Measurements from ENCODE around the gene CCL4. TPM values are rescaled to one million over a fixed set of nuclear protein-coding genes. Genes with fewer than 3 reads are reported as not detected.
"Not testable (repeated sequence)": the region's sequence is repeated elsewhere in the genome, so short reads cannot be mapped to it uniquely, and the experiment has no call there.

CCL4 gene
- total RNA-seq, 1 experiment from 2014 or later = 7.6 TPM

DNA sequence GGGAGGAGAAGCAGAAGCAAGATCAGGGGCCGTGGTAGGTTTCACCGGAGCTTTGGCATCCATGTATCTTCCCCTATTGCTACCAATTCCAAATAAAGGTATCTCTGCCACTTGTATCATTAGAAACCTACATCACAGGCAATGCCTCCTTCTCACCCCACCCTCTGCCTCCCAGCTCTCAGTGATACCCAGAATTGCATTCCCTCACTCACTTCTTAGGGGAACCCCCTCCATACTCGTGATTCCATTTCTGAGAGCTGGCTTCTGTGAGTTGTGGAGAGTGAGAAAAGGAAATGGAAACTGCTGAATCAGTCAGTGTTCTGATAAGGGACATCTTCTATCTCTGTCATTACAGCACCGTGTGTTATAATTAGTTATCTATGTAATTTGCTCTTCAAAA lies 11.4 kb upstream of the CCL4 start:
- no peaks in the 10 kb centered on the region for H3K9me2 ChIP-seq (replicated peaks; ENCODE audit: insufficient read depth, low read length)
- H3K9me3 ChIP-seq (ENCODE audit: low read length) = no peaks in the 10 kb centered on the region
- no peak overlapping the region for H3K27ac ChIP-seq (ENCODE audit: low read length)
- no peaks in the 10 kb centered on the region for H4K20me1 ChIP-seq (ENCODE audit: insufficient read depth, low read depth, low read length)
- no peak for DNase-seq
- H3K4me2 ChIP-seq (ENCODE audit: low read depth, low read length, poor library complexity, severe bottlenecking) = no peak overlapping the region
- H3K4me1 ChIP-seq (ENCODE audit: low read length) = peaks cover 50% of the 10 kb centered on the region
- H3K4me3 ChIP-seq (ENCODE audit: low read length) = no peak overlapping the region
- H3K79me2 ChIP-seq (ENCODE audit: low read length) = no peaks in the 10 kb centered on the region
- no peaks in the 10 kb centered on the region for H3K27me3 ChIP-seq (ENCODE audit: low read length)
- no peak overlapping the region for H3K9ac ChIP-seq (ENCODE audit: low read length)
- no peak overlapping the region for H2AFZ ChIP-seq (ENCODE audit: low read length)
- H3K36me3 ChIP-seq (ENCODE audit: insufficient read depth, low read length) = no peaks in the 10 kb centered on the region

- H3K4me3 ChIP-seq (ENCODE audit: low read length); H2AFZ ChIP-seq (ENCODE audit: low read length); DNase-seq; H4K20me1 ChIP-seq (ENCODE audit: insufficient read depth, low read depth, low read length); H3K4me2 ChIP-seq (ENCODE audit: low read depth, low read length, poor library complexity, severe bottlenecking); H3K27ac ChIP-seq (ENCODE audit: low read length); H3K36me3 ChIP-seq (ENCODE audit: insufficient read depth, low read length); H3K9me2 ChIP-seq (replicated peaks; ENCODE audit: insufficient read depth, low read length); H3K9me3 ChIP-seq (ENCODE audit: low read length); H3K79me2 ChIP-seq (ENCODE audit: low read length); H3K27me3 ChIP-seq (ENCODE audit: low read length); H3K9ac ChIP-seq (ENCODE audit: low read length): not testable (repeated sequence)
- H3K4me1 ChIP-seq (ENCODE audit: low read length) = peaks cover 50% of the 10 kb centered on the region
Observed at GRCh38 chr17:36092715-36093114, 10.9 kb upstream of the CCL4 start.

DNA sequence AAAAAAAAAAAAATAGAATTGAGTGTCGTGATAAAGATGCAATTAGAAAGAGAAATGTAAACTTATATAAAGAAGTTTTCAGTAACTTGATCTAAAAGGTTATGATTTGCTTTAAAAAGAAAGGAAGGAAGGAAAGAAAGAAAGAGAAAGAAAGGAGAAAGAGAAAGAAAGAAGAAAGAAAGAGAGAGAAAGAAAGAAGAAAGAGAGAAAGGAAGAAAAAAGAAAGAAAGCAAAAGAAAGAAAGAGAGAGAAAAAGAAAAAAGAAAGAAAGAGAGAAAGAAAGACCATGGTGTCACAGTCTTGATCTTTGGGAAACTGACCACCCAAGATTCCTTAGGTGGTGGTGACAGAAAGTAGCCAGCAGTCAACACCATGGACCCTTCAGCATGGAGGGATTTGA lies 9.4 kb upstream of the CCL4 start:
- Histone ChIP-seq H3K27me3 (ENCODE audit: low read length) (no peaks in the 10 kb centered on the region), H3K9me3 (ENCODE audit: low read length) (no peaks in the 10 kb centered on the region), H4K20me1 (ENCODE audit: insufficient read depth, low read depth, low read length) (no peaks in the 10 kb centered on the region), H3K79me2 (ENCODE audit: low read length) (no peaks in the 10 kb centered on the region), H3K4me2 (ENCODE audit: low read depth, low read length, poor library complexity, severe bottlenecking) (no peak overlapping the region), H2AFZ (ENCODE audit: low read length) (no peak overlapping the region), H3K4me1 (ENCODE audit: low read length) (peaks cover 50% of the 10 kb centered on the region), H3K27ac (ENCODE audit: low read length) (no peak overlapping the region), H3K4me3 (ENCODE audit: low read length) (no peak overlapping the region), H3K9ac (ENCODE audit: low read length) (no peak overlapping the region), H3K9me2 (replicated peaks; ENCODE audit: insufficient read depth, low read length) (no peaks in the 10 kb centered on the region), H3K36me3 (ENCODE audit: insufficient read depth, low read length) (no peaks in the 10 kb centered on the region)
- DNase-seq = no peak

DNA sequence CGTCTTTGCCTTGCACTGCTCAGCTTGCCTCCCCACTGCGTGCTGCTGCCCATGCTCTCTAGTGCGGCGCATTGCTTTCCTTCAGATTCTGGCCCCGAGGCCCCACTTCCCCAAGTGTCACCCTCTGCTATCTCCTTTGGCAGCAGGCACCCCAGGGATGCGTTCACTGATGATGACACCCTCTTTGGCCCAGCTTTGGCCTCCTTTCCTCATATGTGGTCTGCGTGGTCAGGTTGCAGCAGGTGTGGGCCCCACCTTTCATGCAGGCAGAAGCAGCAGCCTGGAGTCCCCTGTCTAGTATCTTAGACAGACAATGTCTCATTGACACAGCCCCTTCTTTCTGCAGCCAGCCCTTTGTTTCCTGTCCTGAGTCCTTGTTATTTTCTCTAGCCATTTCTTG lies 8.9 kb upstream of the CCL4 start:
- no peak overlapping the region for H3K27ac ChIP-seq (ENCODE audit: low read length)
- H3K9me3 ChIP-seq (ENCODE audit: low read length) = no peaks in the 10 kb centered on the region
- H3K79me2 ChIP-seq (ENCODE audit: low read length) = no peaks in the 10 kb centered on the region
- H3K4me2 ChIP-seq (ENCODE audit: low read depth, low read length, poor library complexity, severe bottlenecking) = no peak overlapping the region
- H3K36me3 ChIP-seq (ENCODE audit: insufficient read depth, low read length) = no peaks in the 10 kb centered on the region
- H3K27me3 ChIP-seq (ENCODE audit: low read length) = no peaks in the 10 kb centered on the region
- no peak for DNase-seq
- peaks cover 45% of the 10 kb centered on the region for H3K4me1 ChIP-seq (ENCODE audit: low read length)
- H4K20me1 ChIP-seq (ENCODE audit: insufficient read depth, low read depth, low read length) = no peaks in the 10 kb centered on the region
- no peak overlapping the region for H3K4me3 ChIP-seq (ENCODE audit: low read length)
- no peak overlapping the region for H2AFZ ChIP-seq (ENCODE audit: low read length)
- H3K9ac ChIP-seq (ENCODE audit: low read length) = no peak overlapping the region
- H3K9me2 ChIP-seq (replicated peaks; ENCODE audit: insufficient read depth, low read length) = no peaks in the 10 kb centered on the region

DNA sequence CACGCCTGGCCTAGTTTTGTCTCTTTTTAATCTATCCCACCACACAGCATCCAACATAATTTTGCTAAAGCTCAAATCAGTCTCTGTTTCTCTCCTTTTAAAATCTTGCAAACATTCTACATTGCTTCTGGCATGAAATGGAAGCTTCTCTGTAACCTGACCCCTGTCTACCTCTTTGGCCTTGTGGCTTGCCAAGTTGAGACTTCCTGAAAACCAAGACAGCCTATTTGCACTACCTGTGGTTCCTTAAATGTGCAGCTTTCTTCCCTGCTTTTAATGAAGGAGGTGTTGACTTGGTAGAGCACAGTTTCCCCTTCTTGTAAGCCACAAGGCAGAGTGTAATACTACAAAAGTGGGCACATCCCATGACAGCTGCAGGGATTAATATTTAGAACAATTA lies 7.6 kb upstream of the CCL4 start:
- Histone ChIP-seq H3K4me3 (ENCODE audit: low read length) (no peak overlapping the region), H3K4me1 (ENCODE audit: low read length) (peaks cover 40% of the 10 kb centered on the region), H3K9ac (ENCODE audit: low read length) (no peak overlapping the region), H3K79me2 (ENCODE audit: low read length) (no peaks in the 10 kb centered on the region), H3K9me3 (ENCODE audit: low read length) (no peaks in the 10 kb centered on the region), H3K4me2 (ENCODE audit: low read depth, low read length, poor library complexity, severe bottlenecking) (peak overlapping the region; percentile 39), H3K27ac (ENCODE audit: low read length) (no peak overlapping the region), H4K20me1 (ENCODE audit: insufficient read depth, low read depth, low read length) (no peaks in the 10 kb centered on the region), H2AFZ (ENCODE audit: low read length) (no peak overlapping the region), H3K27me3 (ENCODE audit: low read length) (no peaks in the 10 kb centered on the region), H3K9me2 (replicated peaks; ENCODE audit: insufficient read depth, low read length) (no peaks in the 10 kb centered on the region), H3K36me3 (ENCODE audit: insufficient read depth, low read length) (no peaks in the 10 kb centered on the region)
- DNase-seq = peak; percentile 73

DNA sequence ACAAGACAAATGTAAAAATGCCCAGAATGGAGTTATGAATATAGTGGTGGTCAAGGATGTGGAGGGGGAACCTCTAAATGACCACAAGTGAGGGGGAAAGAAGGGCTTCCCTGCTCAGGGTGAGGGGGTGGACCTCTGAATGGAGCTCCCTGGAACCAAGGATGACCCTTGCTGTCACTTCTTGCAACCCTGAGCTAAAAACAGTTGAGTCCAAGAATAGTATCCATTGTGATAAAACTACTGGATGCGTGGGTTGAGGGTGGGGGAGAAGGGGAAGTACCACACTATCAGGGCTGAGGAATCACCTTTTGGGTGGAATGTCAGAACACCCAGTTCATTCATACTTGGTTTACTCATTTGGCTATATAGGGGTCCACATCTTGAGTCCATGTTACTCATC lies 4.6 kb upstream of the CCL4 start:
- H3K36me3 ChIP-seq (ENCODE audit: insufficient read depth, low read length); H4K20me1 ChIP-seq (ENCODE audit: insufficient read depth, low read depth, low read length); H2AFZ ChIP-seq (ENCODE audit: low read length); H3K79me2 ChIP-seq (ENCODE audit: low read length); H3K4me3 ChIP-seq (ENCODE audit: low read length); DNase-seq; H3K27me3 ChIP-seq (ENCODE audit: low read length); H3K4me2 ChIP-seq (ENCODE audit: low read depth, low read length, poor library complexity, severe bottlenecking); H3K27ac ChIP-seq (ENCODE audit: low read length); H3K9ac ChIP-seq (ENCODE audit: low read length); H3K9me3 ChIP-seq (ENCODE audit: low read length); H3K9me2 ChIP-seq (replicated peaks; ENCODE audit: insufficient read depth, low read length): not testable (repeated sequence)
- H3K4me1 ChIP-seq (ENCODE audit: low read length) = peaks cover 38% of the 10 kb centered on the region

DNA sequence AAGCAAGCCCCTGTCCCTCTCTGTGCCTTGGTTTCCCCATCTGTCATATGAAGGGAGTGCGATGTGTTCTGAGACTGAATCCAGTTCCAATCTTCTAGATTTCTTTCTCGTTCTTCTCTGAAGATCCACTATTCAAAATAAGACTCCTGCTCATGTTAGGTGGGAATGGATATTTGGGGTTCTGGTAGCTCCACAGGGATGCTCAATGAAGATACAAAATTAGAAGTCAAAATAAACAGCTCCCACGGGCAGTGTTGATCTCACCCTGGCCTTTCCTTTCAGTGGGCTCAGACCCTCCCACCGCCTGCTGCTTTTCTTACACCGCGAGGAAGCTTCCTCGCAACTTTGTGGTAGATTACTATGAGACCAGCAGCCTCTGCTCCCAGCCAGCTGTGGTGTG lies 619 bp downstream of the CCL4 start:
- not testable (repeated sequence) for H3K9me2 ChIP-seq (replicated peaks; ENCODE audit: insufficient read depth, low read length); H2AFZ ChIP-seq (ENCODE audit: low read length); H3K9me3 ChIP-seq (ENCODE audit: low read length); DNase-seq; H3K27me3 ChIP-seq (ENCODE audit: low read length); H3K4me3 ChIP-seq (ENCODE audit: low read length); H3K79me2 ChIP-seq (ENCODE audit: low read length); H3K27ac ChIP-seq (ENCODE audit: low read length); H4K20me1 ChIP-seq (ENCODE audit: insufficient read depth, low read depth, low read length); H3K36me3 ChIP-seq (ENCODE audit: insufficient read depth, low read length)
- H3K4me1 ChIP-seq (ENCODE audit: low read length) = peaks cover 41% of the 10 kb centered on the region
- peak overlapping the region; percentile 27; the same call in 1 of the 2 replicates for H3K9ac ChIP-seq (ENCODE audit: low read length)
- peak overlapping the region; percentile 52 for H3K4me2 ChIP-seq (ENCODE audit: low read depth, low read length, poor library complexity, severe bottlenecking)

- Histone ChIP-seq H3K27me3 (ENCODE audit: low read length) (no peaks in the 10 kb centered on the region), H3K9me2 (replicated peaks; ENCODE audit: insufficient read depth, low read length) (no peaks in the 10 kb centered on the region), H3K9me3 (ENCODE audit: low read length) (no peaks in the 10 kb centered on the region), H3K36me3 (ENCODE audit: insufficient read depth, low read length) (no peaks in the 10 kb centered on the region), H3K79me2 (ENCODE audit: low read length) (no peaks in the 10 kb centered on the region), H4K20me1 (ENCODE audit: insufficient read depth, low read depth, low read length) (no peaks in the 10 kb centered on the region), H3K9ac (ENCODE audit: low read length) (no peak overlapping the region; the same call in 1 of the 2 replicates), H3K27ac (ENCODE audit: low read length) (no peak overlapping the region), H2AFZ (ENCODE audit: low read length) (no peak overlapping the region), H3K4me2 (ENCODE audit: low read depth, low read length, poor library complexity, severe bottlenecking) (peak overlapping the region; percentile 52), H3K4me3 (ENCODE audit: low read length) (no peak overlapping the region), H3K4me1 (ENCODE audit: low read length) (peaks cover 41% of the 10 kb centered on the region)
- no peak for DNase-seq
Observed at GRCh38 chr17:36104701-36105181, 1.1 kb downstream of the CCL4 start.
